Measurements from ENCODE around the gene TM9SF3.

The TM9SF3 gene

DNA sequence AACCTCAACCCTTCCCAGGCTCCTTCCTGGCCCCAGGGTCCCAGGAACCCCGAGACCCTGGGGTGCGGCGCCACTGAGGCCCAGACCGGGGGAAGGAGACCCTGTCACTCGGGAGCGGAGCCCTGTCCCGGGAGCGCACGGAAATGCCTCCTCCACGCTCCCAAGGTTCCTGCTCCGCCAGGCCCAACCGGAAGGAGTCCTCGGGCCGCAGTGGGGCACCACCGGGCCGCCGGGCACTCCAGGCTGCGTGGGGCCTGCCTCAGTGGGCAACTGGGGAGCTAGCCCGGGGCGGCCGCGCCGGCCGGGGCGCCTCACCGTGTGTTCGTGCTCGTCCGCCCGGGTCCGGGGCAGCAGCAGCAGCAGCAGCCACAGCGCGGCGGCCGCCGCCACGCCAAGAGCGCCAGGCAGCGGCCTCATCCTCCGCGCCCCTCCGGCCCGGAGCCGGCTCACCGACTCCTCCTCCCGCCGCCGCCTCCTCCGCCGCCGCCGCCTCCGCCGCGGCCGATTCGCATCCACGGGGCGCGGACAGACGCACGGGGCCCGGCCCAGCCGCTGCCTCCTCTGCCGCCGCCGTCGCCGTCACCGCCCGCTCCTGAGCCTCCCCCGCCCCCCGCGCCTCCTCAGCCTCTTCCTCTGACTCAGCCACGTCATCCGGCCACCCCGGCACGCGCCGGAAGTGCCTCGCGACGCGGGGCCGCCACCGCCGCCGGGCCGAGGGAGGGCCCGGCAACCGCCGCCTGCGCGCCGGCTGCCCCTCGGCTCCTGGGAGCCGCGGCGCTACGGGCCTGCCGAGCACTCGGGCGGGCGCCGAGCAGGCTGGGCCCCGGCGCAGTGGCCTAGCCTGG lies at the start of gene TM9SF3:
Gene TM9SF3 (minus strand): TSS at position 594 of the 845 bp plus-strand sequence. CDS start 177 bp downstream, at position 417.
- in situ Hi-C loops (cut with HindIII; ENCODE audit: low pct_ligation_motif_present, low pct_unique_long_range_greater_than_20kb, low sequenced_read_pairs), result no loop called here
- peak; percentile 90 for DNase-seq

DNA sequence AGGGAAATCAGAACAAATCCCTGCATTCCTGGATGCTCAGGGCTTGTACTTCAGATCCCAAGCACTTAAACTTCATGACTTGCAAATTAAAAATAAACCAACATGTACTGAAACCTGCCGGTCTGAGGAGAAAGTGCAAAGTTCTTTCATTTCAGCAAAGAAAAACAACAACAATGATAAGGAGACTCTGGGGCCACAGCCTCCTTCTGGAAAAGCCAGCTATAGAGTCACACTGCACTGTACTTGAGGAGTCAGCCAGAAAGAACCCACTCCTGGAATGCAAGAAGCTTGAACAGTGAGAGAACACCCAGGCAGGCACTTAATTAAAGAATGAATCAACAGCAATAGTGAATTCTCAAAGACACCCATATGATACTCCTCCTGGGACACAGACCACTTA lies 49.7 kb upstream of the TM9SF3 start:
- in situ Hi-C loops (cut with HindIII; ENCODE audit: low pct_ligation_motif_present, low pct_unique_long_range_greater_than_20kb, low sequenced_read_pairs), result no loop called here
- no peak for DNase-seq

DNA sequence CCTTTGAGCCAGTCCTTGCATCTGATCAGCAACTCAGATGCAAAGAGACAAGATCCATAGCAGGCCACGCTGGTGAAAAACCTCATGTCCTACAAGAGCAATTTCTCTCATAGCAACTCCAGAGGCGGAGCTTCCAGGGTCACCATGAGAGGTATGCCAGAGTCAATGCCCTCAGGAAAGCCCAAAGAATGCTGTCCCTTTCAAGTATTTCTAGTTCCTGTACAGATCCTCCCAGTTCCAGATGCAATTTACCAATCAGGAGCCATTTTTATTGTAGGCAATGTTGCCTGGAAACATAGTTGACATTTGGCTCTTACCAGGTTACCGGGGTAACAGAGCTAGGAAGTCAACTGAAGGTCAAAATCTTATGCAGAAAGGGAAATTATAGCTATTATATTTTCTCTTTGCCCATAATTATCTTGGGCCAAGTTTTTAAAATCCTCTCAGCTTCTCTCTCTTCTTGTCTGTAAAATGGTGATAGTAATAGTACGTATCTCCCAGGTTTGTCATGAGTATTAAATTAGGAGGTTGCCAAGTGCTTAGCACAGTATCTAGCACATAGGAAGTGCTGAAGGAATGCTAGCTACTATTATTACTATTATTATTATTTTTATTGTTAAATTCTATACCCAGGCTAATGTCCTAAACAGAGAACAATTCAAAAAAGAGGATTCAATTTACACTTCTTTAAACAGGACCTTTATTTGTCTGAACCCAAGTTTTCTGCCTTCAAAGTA lies 46.3 kb upstream of the TM9SF3 start:
- no peak for DNase-seq

DNA sequence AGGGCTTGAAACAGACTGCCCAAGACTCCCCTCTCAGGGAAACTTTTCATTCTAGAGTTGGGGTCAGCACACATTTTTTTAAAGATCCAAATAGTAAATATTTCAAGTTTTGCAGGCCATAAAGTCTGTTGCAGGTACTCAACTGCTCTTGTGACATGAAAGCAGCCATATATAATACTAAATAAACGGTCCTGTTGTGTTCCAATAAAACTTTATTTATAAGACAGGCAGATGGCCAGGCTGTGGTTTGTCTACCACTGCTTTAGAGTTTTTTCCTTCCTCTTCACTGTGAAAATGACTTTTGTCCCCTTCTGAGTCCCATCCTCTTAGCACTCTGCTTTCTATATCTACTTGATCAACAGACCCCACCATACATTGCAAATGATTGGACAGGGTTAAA lies 40.5 kb upstream of the TM9SF3 start:
- DNase-seq, result no peak
- in situ Hi-C loops (cut with HindIII; ENCODE audit: low pct_ligation_motif_present, low pct_unique_long_range_greater_than_20kb, low sequenced_read_pairs), result no loop called here

More for the DNA sequence above, 46.3 kb upstream of the TM9SF3 start:
- in situ Hi-C loops (cut with HindIII; ENCODE audit: low pct_ligation_motif_present, low pct_unique_long_range_greater_than_20kb, low sequenced_read_pairs), result no loop called here

GRCh38 chr10:96626795-96627194 lies 40.0 kb upstream of the TM9SF3 start:
- in situ Hi-C loops (cut with HindIII; ENCODE audit: low pct_ligation_motif_present, low pct_unique_long_range_greater_than_20kb, low sequenced_read_pairs), result no loop called here
- peak; percentile 27 for DNase-seq

- DNase-seq, result no peak
- in situ Hi-C loops (cut with HindIII; ENCODE audit: low pct_ligation_motif_present, low pct_unique_long_range_greater_than_20kb, low sequenced_read_pairs), result no loop called here
Measured at GRCh38 chr10:96625173-96625572, 38.4 kb upstream of the TM9SF3 start.

DNA sequence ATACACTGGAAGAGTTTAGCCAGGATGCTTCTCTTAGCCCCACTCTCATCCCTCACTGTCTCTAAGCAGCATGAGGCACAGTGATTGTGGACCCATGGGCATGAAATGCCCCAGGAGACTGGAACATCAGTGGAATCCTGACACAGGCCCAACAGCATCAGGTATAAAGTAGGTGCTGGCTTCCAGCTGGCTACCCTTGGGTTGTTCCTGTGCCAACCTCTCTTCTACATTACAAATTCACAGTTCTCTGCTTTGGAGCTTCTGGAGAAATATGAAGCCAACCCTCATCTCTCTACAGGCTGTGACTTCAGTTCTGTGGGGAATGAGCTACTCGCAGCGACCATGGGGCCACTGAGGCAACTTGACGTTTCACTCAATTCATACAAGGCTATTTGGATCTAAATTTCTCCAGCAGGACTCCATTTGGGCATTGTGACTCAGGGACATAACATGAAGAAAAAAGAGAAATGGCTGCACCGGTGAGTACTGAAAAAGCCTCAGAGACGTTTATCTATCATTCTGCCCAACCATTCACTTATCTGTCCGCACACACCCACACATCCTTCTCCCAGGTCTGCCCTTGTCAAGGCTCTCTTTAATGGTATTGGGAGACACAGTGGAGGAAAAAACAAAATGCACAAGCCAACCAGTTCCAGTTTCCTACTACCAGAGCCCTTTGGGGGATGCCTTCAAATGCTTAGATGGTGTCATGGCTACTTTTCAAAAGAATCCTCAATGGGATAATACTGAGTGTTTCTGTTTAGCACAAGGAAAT lies 35.4 kb upstream of the TM9SF3 start:
- DNase-seq, result no peak
- in situ Hi-C loops (cut with HindIII; ENCODE audit: low pct_ligation_motif_present, low pct_unique_long_range_greater_than_20kb, low sequenced_read_pairs), result no loop called here

DNA sequence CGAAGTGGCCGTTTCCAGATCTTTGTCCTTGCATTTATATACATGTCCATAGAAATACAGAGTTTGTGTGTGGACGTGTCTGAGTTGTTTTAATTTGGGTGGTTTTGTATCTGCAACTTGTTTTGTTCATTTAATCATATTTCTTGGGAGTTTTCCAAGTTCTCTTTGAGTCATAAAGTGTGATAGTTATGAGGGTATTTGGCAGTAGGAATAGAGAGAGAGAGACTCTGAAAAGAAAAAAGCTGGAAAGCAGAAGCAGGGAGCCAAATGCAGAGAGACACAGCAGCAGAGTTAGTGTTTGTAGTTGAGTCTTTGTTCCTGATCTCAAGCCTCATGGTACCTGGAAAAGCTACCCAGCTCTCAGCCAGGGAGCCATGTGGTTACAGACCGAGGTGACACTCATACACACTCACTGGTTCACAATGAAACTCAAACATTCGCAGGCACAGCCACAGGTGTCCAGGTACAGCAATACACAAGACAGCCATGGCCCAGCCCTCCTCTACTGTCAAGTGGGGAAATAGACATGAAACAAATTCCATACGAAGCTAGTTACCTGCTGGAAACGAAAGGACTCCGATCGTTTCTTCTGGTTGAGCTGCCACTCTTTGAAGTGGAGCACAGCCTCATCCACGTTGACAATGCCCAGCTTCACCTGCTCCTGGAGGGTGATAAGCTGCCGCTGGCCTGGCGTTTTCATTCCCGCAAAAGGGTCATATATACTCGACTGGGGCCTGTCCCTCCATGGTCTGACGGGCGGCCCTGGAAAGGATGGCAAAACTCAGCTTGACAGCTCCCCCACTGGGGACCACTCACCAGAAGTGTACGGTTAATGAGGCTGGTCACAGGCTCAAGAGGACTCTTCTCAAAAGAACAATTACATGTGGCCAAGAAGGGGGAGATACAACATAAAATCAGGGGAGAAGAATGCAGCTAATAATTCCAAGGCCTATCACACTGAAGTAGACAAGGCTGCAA lies 33.3 kb upstream of the TM9SF3 start:
- no peak for DNase-seq
- in situ Hi-C loops (cut with HindIII; ENCODE audit: low pct_ligation_motif_present, low pct_unique_long_range_greater_than_20kb, low sequenced_read_pairs), result no loop called here

DNA sequence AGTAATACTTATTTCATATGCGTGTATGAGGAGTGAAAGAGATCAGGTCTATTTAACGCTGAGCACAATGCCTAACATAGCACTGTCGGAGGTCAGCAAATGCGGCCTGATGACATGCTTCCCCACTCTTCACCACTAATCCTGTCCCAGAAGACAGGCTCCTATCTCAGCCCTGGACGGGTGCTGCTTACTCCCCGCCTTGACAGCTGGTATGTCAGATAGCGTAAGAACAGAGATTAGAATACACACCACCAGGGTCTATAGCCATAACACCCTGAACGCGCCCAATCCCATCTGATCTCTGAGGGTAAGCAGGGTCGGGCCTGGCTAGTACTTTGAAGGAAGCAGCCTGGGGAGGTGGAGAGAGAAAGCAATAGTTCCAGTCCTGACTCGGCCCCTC lies 32.3 kb upstream of the TM9SF3 start:
- DNase-seq, result no peak
- in situ Hi-C loops (cut with HindIII; ENCODE audit: low pct_ligation_motif_present, low pct_unique_long_range_greater_than_20kb, low sequenced_read_pairs), result no loop called here

DNA sequence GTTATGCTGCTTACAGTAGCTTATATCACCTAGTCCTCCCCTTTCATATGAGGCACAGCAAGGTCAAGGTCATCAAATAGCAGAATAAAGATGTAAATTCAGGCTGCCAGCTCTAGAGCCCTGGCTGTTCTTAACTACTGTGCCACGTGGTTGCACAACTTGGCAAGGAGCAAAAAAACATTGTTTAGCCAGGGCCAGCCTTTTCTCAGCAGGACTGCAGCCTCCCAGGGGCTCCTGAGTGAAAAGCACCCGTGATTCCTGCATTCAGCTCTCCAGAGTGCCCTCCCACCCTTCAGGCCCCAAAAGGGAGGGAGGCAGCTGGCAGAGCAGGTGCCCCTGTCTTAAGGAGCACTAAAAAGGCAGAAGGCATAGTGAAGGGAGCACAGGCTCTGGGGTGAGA lies 31.8 kb upstream of the TM9SF3 start:
- no peak for DNase-seq
- in situ Hi-C loops (cut with HindIII; ENCODE audit: low pct_ligation_motif_present, low pct_unique_long_range_greater_than_20kb, low sequenced_read_pairs), result no loop called here

- in situ Hi-C loops (cut with HindIII; ENCODE audit: low pct_ligation_motif_present, low pct_unique_long_range_greater_than_20kb, low sequenced_read_pairs), result no loop called here
Measured at GRCh38 chr10:96616961-96617360, 30.1 kb upstream of the TM9SF3 start.

GRCh38 chr10:96614515-96614914 lies 27.7 kb upstream of the TM9SF3 start:
- DNase-seq, result peak; percentile 95
- in situ Hi-C loops (cut with HindIII; ENCODE audit: low pct_ligation_motif_present, low pct_unique_long_range_greater_than_20kb, low sequenced_read_pairs), result no loop called here

More at GRCh38 chr10:96616961-96617360, 30.1 kb upstream of the TM9SF3 start:
- DNase-seq, result no peak

DNA sequence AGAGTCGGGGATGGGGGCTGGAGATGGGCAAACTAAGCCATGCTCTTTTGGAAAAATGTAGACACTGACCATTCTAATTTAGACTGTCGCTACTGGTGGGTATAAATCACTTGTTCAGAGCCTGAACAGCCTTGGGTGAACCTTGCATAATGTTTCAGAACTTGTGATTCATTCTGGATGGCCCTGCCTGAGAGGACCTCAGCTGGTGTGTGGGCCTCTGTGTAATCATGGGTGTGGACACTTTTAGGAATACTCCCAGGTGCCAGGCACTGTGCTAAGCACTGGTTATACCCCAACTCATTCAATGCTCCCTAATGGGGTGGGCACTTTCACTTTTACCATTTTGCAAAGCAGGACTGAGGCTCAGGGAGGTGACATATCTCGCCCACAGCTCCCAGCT lies 26.8 kb upstream of the TM9SF3 start:
- in situ Hi-C loops (cut with HindIII; ENCODE audit: low pct_ligation_motif_present, low pct_unique_long_range_greater_than_20kb, low sequenced_read_pairs), result no loop called here
- no peak for DNase-seq

- no peak for DNase-seq
- in situ Hi-C loops (cut with HindIII; ENCODE audit: low pct_ligation_motif_present, low pct_unique_long_range_greater_than_20kb, low sequenced_read_pairs), result no loop called here
Measured at GRCh38 chr10:96612055-96612830, 25.4 kb upstream of the TM9SF3 start.

GRCh38 chr10:96610817-96611216 lies 24.0 kb upstream of the TM9SF3 start:
- no peak for DNase-seq
- in situ Hi-C loops (cut with HindIII; ENCODE audit: low pct_ligation_motif_present, low pct_unique_long_range_greater_than_20kb, low sequenced_read_pairs), result no loop called here

DNA sequence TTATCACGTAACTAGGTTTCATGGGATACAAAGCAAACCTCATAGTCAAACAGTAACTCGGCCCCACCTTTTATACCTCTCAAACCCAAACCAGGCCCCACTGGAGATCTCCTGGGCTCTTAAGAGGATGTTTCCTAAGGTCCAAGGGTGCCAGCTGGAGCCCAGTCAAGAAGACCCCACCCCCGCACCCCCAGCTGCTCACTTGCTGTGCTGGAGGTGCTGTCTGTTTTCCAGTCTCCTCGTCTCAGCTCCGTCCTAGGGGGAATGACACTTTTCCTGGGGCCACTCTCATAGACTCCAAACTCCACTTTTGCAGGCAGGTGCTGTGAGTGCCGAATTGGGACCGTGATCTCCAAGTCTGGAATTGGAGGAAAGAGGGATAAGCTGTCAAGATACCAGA lies 22.7 kb upstream of the TM9SF3 start:
- in situ Hi-C loops (cut with HindIII; ENCODE audit: low pct_ligation_motif_present, low pct_unique_long_range_greater_than_20kb, low sequenced_read_pairs), result no loop called here
- DNase-seq, result no peak

- DNase-seq, result no peak
- in situ Hi-C loops (cut with HindIII; ENCODE audit: low pct_ligation_motif_present, low pct_unique_long_range_greater_than_20kb, low sequenced_read_pairs), result no loop called here
Measured at GRCh38 chr10:96608805-96609204, 22.0 kb upstream of the TM9SF3 start.

Measured in ACHN (cell line).